Measurements from ENCODE around the gene CDHR1.
"Not testable (repeated sequence)": the region's sequence is repeated elsewhere in the genome, so short reads cannot be mapped to it uniquely, and the experiment has no call there.

Gene CDHR1

DNA sequence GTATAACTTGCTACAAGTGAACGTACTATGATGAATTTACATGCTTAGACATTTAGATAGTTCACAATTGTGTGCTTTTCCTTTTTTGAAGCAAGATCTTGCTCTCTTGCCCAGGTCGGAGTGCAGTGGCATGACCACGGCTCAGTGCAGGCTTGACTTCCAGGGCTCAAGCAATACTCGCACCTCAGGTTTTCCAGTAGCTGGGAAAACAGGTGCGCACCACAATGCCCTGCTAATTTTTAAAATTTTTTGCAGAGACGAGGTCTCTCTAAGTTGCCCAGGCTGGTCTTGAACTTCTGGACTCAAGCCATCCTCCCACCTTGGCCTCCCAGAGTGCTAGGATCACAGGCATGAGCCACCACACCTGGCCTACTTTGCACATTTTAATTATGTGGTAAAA, 18.9 kb upstream of the CDHR1 start:
- no peak for DNase-seq (ENCODE audit: low spot score)

GRCh38 chr10:84176351-84176750, 18.0 kb upstream of the CDHR1 start:
- no peak for DNase-seq (ENCODE audit: low spot score)

DNA sequence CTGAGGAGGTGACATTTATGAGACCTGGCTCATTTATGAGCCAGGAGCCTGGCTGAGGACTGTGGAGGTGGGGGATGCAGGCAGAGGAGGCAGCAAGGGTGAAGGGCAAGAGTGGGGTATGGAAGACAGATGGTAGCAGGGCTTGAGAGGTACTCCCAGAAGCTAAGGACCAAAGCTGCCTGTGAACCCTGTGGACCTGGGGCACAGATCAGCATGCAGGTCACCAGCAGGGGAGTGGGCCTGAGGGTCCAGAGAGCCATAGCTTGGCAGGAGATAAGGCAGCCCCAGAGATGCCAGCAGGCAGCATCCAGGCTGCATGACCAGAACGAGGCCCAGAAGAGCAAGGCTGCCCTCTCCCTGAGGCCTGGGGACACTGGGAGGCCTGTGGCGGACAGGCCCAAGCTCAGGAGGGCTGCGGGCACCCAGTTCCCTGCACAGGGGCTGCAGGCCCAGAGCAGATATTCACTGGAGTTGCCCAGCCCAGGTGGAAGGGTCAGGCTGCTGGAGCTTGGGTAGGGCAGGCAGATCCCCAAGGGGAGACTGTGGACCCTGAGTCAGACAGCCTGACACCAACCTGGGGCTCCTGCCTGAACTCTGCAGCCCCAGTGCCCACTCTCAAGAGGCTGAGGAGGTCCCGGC, 17.4 kb upstream of the CDHR1 start:
- no peak for DNase-seq (ENCODE audit: low spot score)

DNA sequence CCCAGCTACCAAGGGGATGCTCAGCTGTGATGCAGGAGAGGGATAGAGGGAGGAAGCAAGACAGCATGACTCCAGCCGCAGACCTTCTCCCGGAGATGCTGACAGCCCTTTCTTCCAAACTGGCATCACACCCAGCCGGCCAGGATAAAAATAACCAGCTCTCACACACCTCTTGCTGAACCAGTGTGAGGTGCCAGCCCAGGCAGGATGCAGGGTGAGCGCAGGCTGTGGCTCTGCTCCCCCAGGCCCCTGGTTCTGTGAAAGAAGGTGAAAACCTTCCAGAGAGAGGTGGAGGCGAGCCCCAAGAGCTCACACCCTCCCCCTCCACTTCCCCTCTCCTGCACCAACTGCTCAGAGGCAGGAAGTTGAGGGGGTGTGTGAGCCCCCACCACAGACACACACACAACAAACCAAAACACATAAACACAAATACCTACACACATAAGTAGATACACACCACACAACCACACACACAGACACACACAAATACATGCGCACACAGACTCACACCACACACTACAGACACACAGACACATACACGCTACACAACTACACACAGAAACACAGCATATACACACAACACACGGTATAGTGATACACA, 16.7 kb upstream of the CDHR1 start:
- no peak for DNase-seq (ENCODE audit: low spot score)

GRCh38 chr10:84178160-84178609, 16.2 kb upstream of the CDHR1 start:
- no peak for DNase-seq (ENCODE audit: low spot score)

DNA sequence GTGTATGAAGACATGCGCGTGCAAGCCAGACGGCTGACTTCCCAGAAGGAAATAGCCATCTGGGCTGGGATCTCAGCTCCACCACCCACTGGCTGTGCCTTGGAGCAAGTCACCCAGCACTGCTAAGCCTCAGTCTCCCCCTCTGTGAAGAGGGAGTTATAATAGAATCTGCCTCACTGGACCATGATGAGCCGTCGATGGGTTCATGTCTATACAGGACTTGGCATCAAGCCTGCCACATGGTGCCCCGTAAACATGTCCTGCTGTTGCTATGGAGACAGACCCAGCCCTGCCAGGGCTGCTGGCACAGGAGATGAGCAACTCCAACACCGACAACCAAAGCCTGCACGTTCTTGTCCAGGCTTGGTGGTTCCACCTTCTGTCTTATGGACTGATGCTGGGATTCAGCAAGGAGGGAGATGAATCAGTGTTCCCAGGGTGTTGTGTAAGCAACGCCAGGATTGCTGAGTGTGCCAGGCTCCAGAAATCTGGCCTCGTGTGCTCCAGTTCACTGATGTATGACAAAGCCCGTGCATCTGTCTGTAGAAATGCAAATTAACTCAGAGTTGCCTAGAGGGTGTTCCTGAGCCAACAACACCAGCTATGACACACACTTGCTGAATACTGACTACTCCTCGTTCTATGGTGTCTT, 15.2 kb upstream of the CDHR1 start:
- peak; percentile 59 for DNase-seq (ENCODE audit: low spot score)

- DNase-seq (ENCODE audit: low spot score): not testable (repeated sequence)
These were observed 14.0 kb upstream of the CDHR1 start for GRCh38 chr10:84180386-84180785.

DNA sequence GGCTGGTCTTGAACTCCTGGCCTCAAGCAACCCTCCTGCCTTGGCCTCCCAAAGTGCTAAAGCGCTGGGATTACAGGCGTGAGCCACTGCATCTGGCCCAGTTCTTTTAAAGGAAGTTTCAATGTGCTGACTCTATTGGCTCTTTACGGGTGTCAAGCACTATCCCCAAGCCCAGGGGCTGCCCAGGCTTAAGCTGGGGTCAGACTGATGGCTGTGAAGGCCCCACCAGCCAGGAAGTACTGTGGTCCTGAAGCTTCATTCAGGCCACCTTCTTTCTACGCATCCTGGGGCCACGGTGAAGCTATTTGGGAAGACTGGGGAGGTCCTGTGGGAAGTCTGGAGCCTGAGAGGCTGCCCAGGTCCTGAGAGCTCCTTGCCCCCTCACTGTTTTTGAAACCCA, 12.7 kb upstream of the CDHR1 start:
- DNase-seq (ENCODE audit: low spot score): no peak

DNA sequence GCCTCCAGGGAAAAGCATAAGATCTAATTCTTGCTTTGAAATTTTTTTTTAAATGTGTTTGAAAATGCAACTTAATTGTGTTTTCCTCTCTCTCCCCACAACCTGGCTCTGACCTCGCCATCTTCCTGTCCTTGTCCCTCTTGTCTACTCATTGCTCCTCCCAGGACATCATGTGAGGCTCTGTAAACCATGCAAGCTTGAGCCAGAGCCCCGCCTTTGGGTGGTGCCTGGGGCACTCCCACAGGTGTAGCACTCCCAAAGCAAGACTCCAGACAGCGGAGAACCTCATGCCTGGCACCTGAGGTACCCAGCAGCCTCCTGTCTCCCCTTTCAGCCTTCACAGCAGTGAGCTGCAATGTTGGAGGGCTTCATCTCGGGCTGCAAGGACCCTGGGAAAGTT, 9.8 kb upstream of the CDHR1 start:
- no peak for DNase-seq (ENCODE audit: low spot score)

DNA sequence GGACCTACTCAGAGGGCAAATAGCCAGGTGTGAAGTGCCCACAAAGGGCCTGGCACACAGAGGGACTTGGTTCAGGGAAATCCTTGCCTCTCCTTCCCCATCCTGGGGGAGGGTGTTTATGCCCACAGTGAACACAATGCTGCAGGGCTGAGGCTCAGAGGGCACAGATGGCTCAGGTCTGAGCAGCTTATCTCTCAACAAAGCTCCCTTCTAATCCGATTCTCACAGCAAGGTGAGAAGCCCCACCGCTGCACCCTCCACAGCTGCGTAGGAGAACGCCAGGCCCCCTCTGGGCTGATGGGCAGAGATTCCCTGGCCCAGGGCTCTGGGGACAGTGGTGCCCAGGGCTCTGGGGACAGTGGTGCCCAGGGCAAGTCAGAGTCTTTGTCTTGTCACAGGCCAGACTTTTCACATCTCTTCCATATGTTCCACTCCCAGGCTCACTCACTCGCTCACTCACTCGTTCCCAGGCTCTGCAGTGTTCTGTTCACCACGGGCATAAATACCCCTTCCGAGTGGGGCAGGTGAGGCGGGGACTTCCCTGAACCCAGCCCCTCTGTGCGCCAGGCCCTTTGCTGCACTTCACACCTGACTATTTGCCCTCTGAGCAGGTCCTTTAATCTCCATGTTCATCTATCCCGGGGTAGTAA, 8.7 kb upstream of the CDHR1 start:
- DNase-seq (ENCODE audit: low spot score): no peak

GRCh38 chr10:84188815-84189214, 5.5 kb upstream of the CDHR1 start:
- DNase-seq (ENCODE audit: low spot score): no peak

- DNase-seq (ENCODE audit: low spot score): no peak
These were observed 3.7 kb upstream of the CDHR1 start for GRCh38 chr10:84190621-84191020.

GRCh38 chr10:84191106-84191505, 3.2 kb upstream of the CDHR1 start:
- no peak for DNase-seq (ENCODE audit: low spot score)

- DNase-seq (ENCODE audit: low spot score): no peak
These were observed 1.0 kb upstream of the CDHR1 start for GRCh38 chr10:84193327-84193726.

- DNase-seq (ENCODE audit: low spot score): no peak
These were observed 402 bp upstream of the CDHR1 start for GRCh38 chr10:84193846-84194423.

DNA sequence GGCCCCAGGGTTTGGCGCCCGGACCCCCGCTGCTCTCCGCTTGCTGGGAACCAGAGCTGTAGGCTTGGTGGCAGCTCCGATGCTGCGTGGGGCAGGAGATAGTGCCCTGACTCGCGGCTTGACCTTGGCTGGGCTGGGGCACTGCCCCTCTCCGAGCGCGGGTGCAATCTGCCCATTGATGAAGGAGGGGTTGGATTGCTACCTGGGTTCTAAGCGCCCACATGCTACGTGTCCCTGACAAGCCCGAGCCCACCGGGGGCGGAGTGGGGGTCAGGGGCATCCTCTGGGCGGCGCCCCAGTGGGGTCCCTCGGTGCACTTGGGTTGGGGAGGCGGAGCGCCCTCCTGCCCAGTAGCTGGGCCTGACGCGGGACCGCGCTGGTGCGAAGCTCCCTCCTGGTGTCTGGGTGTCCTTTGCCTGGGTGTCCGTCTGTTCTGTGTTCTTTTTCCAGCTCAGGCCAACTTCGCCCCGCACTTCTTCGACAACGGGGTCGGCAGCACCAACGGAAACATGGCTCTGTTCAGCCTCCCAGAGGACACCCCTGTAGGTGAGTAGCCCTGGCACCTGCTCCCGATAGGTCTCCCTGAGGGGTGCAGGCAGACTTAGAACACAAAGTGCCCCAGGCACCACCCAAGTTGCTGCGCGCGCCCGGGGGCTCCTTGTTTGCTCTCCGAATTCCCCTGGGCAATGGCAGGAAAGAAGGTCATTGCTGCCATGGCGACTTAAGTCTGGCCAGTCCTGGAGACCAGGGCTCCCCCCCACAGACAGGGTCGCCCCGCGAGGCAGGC, 900 bp downstream of the CDHR1 start:
- DNase-seq (ENCODE audit: low spot score): no peak

GRCh38 chr10:84196083-84196482, 1.7 kb downstream of the CDHR1 start:
- no peak for DNase-seq (ENCODE audit: low spot score)

DNA sequence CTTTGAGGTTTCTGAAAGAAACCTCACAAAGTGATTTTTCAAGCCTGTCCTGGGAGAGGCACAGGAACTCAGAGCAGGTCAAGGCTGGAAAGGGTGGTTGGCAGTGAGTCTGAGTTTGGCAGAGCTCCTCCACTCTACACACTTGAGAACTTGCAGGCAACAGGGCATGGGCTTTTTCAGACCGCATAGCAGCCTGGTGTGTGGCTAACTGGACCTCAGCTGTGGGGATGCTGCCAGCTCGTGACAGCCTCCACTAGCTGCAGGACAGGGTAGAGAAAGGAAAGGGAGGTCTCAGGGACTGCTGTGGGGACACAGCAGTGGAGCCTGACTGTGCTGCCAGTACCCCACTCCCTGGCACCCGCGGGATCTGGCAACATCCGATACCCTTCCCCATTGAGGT, 2.6 kb downstream of the CDHR1 start:
- no peak for DNase-seq (ENCODE audit: low spot score)

- no peak for DNase-seq (ENCODE audit: low spot score)
These were observed 3.3 kb downstream of the CDHR1 start for GRCh38 chr10:84197643-84198042.

DNA sequence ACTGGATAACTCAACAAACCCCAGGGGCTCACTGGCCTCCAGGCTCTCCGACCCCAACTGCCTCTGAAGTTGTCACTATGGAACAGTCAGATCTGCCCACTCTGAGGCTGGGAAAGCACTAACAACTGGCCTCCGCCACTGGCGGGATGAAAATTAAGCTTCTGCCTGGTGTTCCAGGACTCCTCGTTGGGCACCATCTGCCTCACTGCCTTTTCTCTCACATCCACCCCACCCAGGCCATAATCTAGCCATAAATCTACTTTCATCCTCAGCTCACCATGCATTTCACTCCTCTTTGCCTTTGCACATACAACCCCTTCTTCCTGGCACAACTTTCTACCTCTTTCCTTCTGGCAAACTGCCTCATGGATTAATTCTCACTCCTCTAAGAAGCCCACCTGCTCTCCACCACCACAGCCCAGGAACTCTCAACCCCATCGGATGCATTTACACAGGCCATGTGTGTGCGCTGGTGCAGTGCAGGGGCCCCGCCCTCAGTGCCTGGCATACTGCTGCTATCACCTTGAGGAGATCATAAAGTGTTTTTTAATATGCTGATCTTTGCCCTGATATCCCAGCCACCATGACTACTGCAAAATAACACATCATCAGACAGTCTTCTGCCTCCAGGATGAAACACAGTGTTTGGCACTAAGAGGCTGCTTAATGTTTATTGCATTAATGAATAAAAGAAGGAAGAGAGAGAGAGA, 4.0 kb downstream of the CDHR1 start:
- DNase-seq (ENCODE audit: low spot score): no peak

GRCh38 chr10:84200537-84201243, 6.4 kb downstream of the CDHR1 start:
- no peak for DNase-seq (ENCODE audit: low spot score)
